SK-MEL-5 (cell line): ENCODE data around the gene HBM. TPM values are rescaled to one million over a fixed set of nuclear protein-coding genes. Genes with fewer than 3 reads are reported as not detected.
"Not testable (repeated sequence)": the region's sequence is repeated elsewhere in the genome, so short reads cannot be mapped to it uniquely, and the experiment has no call there.

Experiments used
- DNase-seq: peaks from one replicate; pipeline ENCODE4 v3.0.0-alpha.2; 2016; ENCODE audit warnings: low read depth, low spot score
- in situ Hi-C: cut with HindIII; loops from 2 replicates; pipeline ENCODE4 v1.10.0; 2016; ENCODE audit warnings: low sequenced_read_pairs, high pct_unique_total_duplicates, low pct_unique_long_range_greater_than_20kb
- total RNA-seq: library from RNA; depleted of rRNA; stranded (reverse); fragments of >200 nt; shearing (Covaris generic); gene quantifications from 2 replicates; pipeline ENCODE4 v1.2.3, GENCODE V29; 2014

Gene HBM
- total RNA-seq, 1 experiment from 2014 or later, result not detected

DNA sequence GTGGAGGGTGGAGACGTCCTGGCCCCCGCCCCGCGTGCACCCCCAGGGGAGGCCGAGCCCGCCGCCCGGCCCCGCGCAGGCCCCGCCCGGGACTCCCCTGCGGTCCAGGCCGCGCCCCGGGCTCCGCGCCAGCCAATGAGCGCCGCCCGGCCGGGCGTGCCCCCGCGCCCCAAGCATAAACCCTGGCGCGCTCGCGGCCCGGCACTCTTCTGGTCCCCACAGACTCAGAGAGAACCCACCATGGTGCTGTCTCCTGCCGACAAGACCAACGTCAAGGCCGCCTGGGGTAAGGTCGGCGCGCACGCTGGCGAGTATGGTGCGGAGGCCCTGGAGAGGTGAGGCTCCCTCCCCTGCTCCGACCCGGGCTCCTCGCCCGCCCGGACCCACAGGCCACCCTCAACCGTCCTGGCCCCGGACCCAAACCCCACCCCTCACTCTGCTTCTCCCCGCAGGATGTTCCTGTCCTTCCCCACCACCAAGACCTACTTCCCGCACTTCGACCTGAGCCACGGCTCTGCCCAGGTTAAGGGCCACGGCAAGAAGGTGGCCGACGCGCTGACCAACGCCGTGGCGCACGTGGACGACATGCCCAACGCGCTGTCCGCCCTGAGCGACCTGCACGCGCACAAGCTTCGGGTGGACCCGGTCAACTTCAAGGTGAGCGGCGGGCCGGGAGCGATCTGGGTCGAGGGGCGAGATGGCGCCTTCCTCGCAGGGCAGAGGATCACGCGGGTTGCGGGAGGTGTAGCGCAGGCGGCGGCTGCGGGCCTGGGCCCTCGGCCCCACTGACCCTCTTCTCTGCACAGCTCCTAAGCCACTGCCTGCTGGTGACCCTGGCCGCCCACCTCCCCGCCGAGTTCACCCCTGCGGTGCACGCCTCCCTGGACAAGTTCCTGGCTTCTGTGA is 11.0 kb downstream of the HBM start, which contains the start of gene HBA1:
TSS of gene HBA1 (plus strand) at position 204 of the 906 bp plus-strand sequence. CDS start at position 241, 37 bp downstream.
- DNase-seq, in situ Hi-C loops: not testable (repeated sequence)

DNA sequence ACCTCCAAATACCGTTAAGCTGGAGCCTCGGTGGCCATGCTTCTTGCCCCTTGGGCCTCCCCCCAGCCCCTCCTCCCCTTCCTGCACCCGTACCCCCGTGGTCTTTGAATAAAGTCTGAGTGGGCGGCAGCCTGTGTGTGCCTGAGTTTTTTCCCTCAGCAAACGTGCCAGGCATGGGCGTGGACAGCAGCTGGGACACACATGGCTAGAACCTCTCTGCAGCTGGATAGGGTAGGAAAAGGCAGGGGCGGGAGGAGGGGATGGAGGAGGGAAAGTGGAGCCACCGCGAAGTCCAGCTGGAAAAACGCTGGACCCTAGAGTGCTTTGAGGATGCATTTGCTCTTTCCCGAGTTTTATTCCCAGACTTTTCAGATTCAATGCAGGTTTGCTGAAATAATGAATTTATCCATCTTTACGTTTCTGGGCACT is 11.6 kb downstream of the HBM start:
- in situ Hi-C loops, result no loop called here
- DNase-seq, result no peak

DNA sequence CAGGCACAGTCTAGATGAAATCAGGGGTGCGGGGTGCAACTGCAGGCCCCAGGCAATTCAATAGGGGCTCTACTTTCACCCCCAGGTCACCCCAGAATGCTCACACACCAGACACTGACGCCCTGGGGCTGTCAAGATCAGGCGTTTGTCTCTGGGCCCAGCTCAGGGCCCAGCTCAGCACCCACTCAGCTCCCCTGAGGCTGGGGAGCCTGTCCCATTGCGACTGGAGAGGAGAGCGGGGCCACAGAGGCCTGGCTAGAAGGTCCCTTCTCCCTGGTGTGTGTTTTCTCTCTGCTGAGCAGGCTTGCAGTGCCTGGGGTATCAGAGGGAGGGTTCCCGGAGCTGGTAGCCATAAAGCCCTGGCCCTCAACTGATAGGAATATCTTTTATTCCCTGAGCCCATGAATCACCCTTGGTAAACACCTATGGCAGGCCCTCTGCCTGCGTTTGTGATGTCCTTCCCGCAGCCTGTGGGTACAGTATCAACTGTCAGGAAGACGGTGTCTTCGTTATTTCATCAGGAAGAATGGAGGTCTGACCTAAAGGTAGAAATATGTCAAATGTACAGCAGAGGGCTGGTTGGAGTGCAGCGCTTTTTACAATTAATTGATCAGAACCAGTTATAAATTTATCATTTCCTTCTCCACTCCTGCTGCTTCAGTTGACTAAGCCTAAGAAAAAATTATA is 12.3 kb downstream of the HBM start:
- no peak for DNase-seq
- in situ Hi-C loops, result no loop called here

DNA sequence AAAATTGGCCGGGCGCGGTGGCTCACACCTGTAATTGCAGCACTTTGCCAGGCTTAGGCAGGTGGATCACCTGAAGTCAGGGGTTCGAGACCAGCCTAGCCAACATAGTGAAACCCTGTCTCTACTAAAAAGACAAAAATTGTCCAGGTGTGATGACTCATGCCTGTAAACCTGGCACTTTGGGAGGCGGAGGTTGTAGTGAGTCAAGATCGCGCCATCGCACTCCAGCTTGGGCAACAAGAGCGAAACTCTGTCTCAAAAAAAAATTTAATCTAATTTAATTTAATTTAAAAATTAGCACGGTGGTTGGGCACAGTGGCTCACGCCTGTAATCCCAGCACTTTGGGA is 12.9 kb downstream of the HBM start:
- in situ Hi-C loops, result no loop called here
- no peak for DNase-seq

DNA sequence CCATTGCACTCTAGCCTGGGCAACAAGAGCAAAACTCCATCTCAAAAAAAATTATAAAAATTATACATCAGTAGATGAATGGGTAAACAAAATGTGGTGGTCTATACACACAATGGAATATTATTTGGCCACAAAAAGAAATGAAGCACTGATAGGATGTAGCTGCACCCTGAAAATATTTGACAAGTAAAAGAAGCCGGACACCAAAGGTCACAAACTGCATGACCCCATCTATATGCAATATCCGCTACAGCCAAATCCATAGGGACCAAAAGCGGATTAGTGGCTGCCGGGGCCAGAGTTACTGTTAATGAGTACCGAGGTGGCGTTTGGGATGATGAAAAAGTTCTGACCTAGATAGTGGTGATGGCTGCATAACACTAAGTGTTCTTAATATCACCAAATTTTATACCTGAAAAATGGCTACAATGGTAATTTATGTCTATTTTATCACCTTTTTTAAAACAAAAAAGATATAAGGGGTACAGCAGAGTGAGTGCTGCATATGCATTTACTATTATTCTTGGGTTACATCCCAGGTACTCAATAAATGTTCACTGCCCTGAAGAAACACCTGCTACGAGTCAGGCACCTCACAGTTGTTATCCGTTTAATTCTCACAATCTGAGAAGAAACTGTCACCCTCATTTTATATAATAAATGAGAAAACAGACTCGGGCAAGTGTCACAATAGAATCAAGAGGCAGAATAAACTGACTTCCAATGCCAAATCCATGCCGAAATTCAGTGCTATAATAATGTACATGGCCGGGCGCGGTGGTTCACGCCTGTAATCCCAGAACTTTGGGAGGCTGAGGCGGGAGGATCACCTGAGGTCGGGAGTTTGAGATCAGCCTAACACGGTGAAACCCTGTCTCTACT is 13.7 kb downstream of the HBM start:
- in situ Hi-C loops, result no loop called here
- no peak for DNase-seq

DNA sequence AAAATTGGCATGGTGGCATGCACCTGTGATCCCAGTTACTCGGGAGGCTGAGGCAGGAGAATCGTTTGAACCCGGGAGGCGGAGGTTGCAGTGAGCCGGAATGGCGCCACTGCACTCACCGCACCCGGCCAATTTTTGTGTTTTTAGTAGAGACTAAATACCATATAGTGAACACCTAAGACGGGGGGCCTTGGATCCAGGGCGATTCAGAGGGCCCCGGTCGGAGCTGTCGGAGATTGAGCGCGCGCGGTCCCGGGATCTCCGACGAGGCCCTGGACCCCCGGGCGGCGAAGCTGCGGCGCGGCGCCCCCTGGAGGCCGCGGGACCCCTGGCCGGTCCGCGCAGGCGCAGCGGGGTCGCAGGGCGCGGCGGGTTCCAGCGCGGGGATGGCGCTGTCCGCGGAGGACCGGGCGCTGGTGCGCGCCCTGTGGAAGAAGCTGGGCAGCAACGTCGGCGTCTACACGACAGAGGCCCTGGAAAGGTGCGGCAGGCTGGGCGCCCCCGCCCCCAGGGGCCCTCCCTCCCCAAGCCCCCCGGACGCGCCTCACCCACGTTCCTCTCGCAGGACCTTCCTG is 14.4 kb downstream of the HBM start, which contains the start of gene HBQ1:
TSS of gene HBQ1 (plus strand) at position 359 of the 575 bp plus-strand sequence. CDS start at position 387, 28 bp downstream.
- in situ Hi-C loops, result no loop called here
- peak; percentile 35 for DNase-seq

DNA sequence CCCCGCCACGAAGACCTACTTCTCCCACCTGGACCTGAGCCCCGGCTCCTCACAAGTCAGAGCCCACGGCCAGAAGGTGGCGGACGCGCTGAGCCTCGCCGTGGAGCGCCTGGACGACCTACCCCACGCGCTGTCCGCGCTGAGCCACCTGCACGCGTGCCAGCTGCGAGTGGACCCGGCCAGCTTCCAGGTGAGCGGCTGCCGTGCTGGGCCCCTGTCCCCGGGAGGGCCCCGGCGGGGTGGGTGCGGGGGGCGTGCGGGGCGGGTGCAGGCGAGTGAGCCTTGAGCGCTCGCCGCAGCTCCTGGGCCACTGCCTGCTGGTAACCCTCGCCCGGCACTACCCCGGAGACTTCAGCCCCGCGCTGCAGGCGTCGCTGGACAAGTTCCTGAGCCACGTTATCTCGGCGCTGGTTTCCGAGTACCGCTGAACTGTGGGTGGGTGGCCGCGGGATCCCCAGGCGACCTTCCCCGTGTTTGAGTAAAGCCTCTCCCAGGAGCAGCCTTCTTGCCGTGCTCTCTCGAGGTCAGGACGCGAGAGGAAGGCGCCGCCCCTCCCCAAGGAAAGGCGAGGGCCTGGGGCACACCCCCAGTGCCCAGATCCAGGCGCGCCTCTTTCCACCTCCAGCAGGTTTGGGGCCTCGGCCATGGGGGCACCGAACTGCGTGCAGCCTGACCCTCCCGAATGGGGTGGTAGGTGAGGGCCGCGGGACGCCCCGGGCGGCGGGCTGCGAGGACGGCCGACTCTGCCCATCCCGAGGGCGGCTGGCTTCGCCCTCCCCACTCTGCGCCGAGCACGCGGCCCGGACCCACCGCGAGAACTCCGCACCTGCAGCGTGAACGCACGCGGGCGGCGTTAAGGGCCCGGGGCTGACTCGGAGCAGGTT is 15.1 kb downstream of the HBM start:
- DNase-seq, result peak; percentile 63
- in situ Hi-C loops, result no loop called here

DNA sequence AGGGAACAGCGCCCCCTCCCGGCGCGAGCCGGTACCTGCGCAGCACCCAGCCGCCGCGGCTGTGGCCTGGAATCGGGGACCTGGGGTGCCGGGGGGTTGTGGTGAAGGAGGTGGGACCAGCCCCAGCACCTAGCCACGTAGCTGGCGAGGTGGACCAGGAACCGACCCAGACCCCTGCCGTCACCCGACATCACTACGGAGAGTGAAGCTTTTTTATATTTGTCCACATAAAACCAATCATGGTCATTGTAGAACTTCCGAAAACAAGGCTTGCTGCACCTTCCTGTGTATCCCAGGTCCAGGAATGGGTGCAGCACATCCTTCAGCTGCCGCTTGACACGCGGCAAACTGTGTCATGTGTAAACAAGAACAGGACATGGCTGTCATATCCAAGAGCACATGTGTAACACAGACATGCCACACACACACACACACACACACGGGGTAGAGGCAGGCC is 15.8 kb downstream of the HBM start:
- no peak for DNase-seq
- in situ Hi-C loops, result no loop called here

DNA sequence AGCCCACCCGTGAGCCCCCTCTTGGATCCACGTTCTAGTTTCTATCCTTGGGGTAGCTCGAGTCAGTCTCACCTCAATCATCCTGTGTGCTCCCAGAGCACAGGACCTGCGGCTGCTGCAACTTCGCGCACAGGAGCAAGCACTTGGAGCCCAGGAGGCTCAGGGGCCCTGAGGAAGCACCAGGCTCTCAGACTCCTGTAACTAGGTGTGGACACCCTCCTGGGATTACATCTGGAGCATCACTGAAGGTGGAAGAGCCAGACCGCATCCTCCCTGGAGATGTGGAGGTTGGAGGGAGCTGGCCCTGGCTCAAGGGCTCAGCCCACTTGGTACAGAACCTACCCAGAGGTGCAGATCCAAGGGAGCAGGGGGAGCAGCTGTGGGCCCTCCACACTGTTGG is 17.2 kb downstream of the HBM start:
- DNase-seq, result no peak
- in situ Hi-C loops, result no loop called here

DNA sequence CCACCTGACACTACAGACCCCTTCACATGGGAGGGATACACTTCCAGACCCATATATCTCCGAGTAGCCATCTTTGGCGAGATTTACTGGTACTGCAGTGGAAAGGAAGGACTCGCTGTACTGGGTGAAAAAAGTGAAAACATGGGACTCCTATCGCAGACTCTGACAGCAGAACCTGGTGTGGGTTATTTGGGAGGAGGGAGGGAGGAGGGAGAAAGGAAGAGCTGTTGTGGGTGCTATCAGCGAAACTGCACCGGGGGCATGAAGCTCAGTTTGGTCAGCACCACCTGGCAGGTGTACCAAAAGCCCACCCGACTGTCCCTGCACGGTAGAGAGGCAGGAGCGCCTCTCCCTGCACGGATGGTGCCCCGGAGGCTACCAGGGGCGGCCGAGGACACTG is 19.4 kb downstream of the HBM start:
- no peak for DNase-seq
- in situ Hi-C loops, result no loop called here

DNA sequence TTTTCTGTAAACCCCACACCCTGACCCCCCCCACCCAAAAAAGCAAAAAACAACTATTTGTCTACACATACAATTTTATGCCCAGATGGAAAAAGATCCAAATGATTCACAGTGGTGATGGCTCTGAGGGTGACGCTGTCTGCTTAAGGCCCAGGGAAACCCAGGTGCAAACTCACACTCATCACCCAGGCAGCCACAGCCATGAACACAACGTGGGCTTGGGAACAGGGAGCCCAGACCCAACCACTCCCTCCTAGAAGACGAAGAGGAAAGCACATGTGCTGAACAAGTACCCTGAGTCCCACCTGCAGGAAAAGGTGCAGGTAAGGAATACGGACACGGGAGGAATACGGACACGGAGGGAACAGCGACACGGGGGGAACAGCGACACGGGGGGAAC is 19.9 kb downstream of the HBM start:
- no peak for DNase-seq
- in situ Hi-C loops, result no loop called here

DNA sequence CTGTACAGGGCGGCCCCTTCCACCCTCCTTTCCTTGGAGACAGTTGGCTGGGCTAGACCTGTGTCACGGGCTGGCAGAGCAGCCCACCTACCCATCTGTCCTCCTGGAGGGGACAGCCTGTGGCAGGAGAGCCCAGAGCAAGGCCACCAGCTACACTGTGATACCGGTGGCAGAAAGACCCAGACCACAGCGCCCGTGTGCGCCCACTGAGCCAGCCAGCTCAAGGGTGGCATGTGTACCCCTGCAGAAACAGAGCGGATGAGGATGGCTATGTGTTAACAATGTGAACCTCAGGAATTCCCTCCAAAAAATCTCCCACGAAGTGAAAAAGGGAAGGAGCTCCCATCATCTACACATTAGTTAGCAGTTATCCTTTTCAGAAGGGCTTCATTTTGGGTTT is 21.6 kb downstream of the HBM start:
- in situ Hi-C loops, result no loop called here
- DNase-seq, result no peak

DNA sequence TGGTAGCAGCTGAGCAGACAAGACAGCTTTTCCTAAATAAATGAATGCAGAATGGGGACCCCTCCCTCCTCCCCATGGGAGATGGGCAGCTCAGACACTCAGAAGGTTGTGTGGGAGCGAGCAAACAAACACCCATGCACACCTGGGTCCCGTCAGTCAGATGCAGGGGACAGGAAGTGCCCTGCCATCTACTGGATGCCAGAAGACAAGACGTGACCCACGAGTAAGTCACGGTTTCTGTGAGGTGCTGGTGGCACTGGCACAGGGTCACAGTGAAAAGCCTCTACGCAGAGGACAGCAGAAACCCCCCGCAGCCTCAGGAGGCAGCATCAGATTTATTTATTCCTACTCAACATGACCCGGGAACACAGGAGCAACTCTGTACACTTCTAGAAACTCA is 22.9 kb downstream of the HBM start:
- in situ Hi-C loops, result no loop called here

DNA sequence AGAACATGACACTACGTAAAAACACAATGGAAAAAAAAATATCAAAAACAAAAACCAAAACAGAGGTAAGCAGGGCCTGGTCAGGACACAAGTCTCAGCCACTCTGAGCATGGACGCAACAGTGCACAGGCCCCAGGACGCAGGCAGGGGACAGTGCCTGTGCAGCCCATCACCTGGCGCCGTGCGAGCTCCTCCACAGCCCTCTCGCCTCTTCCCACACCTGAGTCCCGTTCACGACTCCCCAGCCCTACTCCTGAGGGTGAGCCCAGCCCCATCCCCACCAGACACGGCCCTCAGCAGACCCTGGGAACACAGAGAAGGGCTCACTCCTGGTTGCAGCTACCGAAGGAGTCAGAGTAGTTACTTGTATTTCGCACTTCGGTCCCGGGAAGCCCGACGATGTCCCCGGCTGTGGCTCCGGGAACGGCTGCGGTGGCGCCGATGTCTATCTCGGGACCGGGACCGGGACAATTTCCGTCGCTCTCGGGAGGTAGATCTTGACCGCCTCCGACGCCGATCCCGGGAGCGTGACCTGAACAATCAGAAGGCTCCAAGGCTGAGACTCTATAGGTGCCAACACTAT is 23.9 kb downstream of the HBM start:
- in situ Hi-C loops, result no loop called here
- no peak for DNase-seq

More for the DNA sequence above, 22.9 kb downstream of the HBM start:
- no peak for DNase-seq

DNA sequence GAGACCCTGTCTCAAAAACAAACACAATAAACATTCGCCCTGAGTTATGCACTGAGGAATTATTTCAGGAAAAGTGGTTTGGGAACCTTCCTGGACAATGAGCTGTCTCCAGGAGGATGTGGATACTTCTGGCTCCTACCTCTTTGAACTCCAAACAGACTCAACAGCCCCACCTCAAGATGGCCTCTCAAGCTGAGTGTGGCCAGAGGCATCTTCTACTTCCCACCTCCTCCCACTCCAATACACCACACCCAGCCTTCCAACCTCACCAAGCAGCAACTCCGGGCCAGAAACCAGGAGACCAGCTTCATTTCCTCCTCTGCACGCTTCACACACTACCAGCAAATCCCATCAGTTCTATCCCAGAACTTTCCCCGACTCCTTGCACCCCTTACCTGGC is 26.1 kb downstream of the HBM start:
- in situ Hi-C loops, result no loop called here
- no peak for DNase-seq

DNA sequence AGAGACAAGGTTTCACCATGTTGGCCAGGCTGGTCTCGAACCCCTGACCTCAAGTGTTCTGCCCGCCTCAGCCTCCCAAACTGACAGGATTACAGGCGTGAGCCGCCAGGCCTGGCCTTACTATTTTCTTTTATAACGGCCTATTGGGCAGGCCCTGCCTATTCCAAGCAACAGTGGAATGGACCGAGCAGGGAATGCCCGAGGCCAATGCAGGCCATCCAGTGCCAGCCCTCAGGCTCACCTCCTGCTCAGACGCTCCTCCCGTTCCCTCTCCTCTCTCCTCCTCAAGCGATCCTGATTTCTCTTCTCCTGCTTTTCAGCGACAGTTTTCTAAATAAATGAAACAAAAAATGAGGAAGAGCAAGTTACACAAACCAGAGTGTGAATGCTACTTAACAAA is 26.9 kb downstream of the HBM start:
- in situ Hi-C loops, result no loop called here
- no peak for DNase-seq
